GM18507 (cell line): ENCODE data around the gene FLOT1.

Experiments
- DNase-seq: peaks from one replicate; pipeline ENCODE4 v3.0.0; 2011; ENCODE audit warnings: low read depth; ENCODE audit not compliant: insufficient read length; ENCODE audit errors: extremely low spot score
- FAIRE-seq: peaks from 2 replicates; lab custom pipeline; 2011; peaks lifted over from hg19 to GRCh38; lab: Jason Lieb, UNC

The FLOT1 gene, protein sequence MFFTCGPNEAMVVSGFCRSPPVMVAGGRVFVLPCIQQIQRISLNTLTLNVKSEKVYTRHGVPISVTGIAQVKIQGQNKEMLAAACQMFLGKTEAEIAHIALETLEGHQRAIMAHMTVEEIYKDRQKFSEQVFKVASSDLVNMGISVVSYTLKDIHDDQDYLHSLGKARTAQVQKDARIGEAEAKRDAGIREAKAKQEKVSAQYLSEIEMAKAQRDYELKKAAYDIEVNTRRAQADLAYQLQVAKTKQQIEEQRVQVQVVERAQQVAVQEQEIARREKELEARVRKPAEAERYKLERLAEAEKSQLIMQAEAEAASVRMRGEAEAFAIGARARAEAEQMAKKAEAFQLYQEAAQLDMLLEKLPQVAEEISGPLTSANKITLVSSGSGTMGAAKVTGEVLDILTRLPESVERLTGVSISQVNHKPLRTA

DNA sequence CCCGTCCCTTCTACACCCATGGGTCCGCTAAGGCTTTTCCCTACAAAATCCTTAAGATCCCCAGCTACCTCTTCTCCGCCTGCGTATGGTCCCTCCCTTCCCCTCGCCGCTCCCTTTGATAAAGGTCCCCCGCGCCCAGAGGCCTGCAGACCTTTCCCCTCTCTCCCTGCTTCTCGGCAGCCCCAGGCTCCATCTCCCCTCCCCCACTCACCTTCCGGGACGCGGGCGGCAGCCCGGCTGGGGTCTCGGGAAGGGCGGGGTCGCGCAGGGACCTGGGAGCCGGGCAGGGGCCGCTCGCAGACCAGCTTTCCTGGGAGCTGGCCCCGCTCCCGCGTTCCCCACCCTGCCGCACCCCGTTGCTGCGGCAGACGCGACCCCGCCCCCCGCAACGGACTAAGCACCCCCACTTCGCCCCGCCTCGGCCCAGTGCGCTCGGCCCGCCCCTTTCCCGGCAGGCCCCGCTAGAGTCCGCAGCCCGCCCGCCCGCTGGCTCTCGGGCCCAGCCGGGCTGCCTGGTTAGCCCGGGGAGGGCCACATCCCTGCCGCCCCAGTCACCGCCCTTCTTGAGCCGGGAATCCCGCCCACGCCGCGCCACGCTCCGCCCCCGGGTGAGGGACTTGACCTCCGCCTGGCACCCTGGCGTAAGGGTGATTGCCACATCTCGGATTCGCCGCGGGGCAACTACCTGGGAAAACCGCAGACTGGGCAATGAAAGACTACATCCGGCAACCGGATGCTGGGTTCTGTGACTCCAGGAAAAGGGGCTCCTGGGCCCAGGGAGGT is at the start of gene FLOT1:
FLOT1 (minus strand) TSS at position 372 of the 783 bp plus-strand sequence. CDS start 498 bp downstream, outside the sequence.
- FAIRE-seq = peak; percentile 85
- peak; percentile 80 for DNase-seq

DNA sequence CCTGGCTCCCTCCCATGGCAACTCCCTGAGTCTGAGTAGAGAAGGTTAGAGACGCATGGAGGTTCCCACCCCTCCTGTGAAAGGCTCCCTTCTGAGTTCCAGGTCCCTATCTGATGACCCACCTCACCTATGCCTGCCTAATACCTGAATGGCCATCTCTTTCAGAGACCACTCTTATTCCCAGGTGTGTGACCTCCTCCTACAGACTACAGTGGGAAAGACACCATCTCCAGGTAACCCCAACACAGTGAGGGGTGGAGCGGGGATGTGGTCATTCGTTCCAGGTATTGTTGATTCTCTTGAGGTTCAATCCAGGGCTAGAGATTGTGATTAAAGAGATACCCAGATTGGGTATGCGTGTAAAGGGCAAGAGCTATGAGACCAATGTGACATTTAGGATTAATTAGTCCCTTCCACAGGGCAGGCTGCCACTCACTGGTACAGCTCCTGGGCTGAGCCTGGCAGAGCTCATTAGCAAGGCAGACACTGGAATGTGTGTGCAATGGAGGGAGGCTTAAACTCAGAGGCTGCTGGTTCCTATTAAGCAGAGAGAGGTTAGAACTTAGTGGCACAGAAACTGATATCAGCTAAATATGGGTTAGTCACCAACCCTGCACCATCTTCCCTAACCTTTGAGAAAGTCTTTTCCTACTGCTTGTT is 48.4 kb upstream of the FLOT1 start:
- FAIRE-seq = no peak

DNA sequence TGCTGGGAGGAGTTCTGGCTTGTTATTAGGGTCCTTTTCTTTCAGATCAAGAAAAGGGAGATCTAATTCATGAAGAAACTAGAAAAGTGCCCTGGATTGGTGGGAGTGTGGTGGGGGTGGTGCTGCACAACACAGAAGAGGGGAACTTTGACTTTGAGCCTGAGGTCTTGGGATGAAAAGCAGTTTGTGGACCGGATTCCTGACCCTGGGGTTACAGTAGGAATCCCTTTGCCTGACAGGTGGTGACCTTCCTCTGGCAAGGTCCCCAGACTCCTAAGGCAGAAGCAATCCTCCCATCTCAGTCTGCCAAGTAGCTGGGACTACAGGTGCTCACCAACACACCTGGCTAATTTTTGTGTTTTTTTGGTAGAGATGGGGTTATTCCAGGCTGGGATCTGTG is 47.1 kb upstream of the FLOT1 start:
- DNase-seq (no peak), FAIRE-seq (no peak)

More for the DNA sequence above, 48.4 kb upstream of the FLOT1 start:
- DNase-seq = no peak

DNA sequence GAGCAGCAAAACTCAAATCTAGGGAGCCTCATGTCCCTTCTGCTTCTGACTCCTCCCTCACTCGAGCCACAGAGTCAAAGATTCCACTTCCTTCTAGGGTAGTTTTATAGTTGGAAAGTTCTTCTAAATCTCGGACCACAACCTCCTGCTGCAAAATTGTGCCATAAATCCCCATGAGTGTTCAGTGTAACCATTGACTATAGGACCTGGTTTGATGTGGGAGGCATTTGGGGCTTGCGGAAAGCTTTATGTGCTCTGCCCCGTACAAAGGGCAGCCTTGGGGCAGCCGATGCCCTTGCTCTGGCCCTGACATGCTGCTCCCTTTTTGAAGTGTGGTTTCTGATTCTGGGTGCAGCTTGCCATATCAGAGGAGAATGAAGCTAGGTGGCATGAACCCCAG is 45.5 kb upstream of the FLOT1 start:
- DNase-seq = no peak
- FAIRE-seq = peak; percentile 35

DNA sequence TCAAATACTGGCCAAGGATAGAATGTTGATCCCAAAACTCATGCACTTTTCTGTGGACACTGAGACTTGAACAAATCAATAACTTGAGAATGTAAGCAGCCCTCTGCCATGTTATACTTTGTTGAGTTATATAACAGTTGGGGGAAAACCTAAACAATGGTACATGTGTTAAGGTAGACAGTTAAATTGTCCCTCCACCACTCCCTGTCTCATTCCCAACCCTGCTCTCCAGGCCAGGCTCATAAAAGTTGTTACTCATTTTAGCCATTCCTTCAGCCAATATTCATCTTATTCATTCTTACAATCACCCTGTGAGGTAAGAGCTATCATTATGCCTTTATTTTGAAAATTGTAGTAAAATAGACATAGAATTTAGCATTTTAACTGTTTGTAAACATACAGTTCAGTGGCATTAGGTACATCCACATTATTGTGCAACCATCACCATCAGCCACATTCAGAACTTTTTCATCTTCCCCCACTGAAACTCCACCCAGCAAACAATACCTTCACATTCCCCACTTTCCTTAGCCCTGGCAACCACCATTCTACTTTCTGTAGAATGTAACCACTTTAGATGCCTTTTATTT is 40.0 kb upstream of the FLOT1 start:
- DNase-seq = no peak

DNA sequence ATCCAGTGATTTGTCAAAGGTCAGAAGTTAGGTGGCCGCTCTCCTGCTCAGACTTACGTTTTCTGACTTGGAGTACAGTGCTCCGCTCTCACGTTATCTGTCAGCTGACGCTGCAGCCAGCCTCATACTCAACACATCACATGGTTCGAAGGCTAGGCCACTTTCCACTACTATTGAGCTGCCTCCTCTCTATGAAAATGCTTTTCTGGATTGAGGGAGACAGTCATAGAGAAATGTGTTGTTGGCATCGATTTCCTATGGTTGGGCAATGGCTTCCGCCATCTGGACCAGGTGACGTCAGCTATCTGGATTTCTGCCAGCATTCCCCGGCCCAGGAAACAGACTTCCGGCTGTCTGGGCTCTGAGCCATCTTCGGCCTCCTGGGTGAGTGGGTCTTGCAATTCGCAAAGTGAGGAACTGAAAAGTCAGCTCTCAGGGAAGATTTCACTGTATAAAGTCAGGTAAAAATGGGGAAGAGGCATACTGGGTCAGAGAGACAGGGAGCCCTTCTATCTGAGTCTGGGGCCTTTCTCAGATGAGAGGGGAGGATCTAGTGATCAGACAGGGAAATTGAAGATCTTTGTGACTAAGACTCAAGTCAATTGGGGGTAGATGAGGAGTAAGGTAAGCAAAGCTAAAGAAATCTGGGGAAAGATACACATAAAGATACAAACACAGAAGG is 39.4 kb upstream of the FLOT1 start:
- DNase-seq (no peak), FAIRE-seq (peak; percentile 91)

More for the DNA sequence above, 40.0 kb upstream of the FLOT1 start:
- no peak for FAIRE-seq

DNA sequence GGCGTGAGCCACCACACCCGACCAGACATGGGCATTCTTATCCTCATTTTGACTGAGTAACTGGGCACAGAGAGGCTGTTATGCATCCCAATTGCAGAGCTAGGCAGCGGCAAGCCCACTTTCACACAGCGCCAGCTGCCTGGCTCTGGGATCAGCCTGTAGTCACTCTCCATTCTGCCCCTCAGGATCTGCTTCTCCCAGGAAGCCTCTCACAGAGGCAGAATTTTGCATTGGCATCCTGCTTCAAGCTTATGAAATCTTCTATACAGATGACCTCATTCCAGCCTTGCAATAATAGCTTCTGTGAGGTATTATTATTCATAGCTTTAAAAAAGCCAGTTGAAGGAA is 38.9 kb upstream of the FLOT1 start:
- DNase-seq = no peak
- no peak for FAIRE-seq

DNA sequence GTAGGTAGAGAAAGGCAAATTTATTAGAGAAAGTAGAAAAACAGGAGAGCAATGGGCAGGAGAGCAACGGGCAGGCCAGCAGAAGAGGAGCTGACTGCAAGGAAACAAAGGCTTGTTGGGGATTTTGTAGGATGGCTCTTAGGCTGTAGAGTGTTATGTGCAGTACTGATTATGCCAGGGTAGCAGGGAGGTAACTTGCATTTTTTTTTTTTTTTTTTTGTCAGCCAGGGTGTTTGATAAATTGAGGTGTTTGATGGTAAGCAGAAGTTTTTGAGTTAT is 38.1 kb upstream of the FLOT1 start:
- no peak for FAIRE-seq

DNA sequence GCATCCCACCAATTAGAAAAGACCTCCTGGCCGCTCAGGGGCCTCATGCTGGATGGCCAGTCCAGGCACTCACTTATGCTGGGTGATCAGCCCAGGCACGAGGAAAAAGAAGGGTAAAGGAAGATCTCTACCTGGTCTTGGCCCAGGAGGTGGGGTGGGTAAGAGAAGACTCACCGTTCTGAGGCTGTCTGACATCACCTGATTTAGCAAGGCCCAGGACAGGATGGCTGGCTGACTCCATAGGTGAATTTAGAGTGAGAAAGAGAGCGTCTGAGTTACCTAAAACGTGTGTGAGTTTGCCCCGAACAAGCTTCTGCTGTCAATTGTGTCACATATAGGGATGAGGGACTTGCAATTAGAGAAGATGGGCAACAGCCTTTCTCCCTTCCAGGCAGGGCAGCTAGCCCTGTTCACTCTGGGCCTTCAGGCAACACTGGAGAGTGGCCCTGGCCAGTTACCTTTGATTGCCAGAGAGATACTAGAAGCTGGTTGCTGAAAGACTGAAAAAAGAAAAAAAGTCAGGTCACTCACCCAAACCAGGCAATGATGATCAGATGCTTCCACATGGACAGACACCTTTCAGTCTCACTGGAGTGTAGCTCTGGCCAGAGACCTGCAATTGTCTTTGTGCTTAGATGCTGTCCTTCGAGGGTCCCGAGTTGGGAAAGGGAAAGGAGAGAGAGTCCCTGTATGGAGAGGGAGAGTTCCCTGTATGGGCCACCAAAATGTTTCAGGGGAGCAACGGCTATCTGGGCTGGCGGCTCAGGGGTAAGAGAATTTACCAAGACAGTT is 37.6 kb upstream of the FLOT1 start:
- FAIRE-seq (no peak), DNase-seq (no peak)

More for the DNA sequence above, 38.1 kb upstream of the FLOT1 start:
- no peak for DNase-seq

DNA sequence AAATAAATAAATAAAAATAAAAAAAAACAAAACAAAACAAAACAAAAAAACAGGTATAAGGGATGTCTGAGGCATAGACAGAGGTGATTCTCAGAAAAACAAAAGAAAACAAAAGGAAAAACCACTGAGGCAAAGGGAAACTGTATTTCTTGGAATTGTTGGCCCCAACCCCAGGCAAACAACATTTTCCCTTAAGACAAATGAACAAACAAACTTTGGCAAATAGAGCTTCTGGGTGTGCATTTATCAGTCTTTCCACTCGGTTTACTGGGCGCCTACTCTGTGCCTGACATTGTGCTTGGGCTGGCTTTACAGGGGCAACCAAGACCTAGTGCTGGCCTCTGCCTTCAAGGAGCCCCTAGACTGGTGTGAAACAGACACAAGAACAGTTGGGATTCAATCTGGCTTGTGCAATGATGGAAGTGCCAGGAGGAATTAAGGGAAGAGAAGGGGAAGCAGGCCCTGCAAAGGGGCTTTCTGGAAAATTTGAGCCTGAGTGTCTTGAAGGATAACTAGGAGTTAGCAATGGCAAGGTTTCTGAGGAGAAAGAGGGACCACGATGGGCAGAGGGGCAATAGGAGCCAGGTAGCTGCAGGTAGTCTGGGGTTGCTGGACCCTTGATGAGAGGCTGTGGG is 35.6 kb upstream of the FLOT1 start:
- DNase-seq = no peak
- no peak for FAIRE-seq

DNA sequence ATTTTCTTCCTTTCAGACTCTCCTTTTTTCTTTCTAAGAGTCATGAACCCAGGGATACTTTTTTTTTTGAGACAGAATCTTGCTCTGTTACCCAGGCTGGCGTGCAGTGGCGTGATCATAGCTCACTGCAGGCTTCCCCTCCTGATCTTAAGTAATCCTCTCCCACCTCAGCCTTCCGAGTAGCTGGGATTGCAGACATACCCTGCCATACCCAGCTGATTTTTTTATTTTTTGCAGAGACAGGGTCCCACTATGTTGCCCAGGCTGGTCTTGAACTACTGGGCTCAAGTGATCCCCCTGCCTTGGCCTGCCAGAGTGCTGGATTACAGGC is 34.6 kb upstream of the FLOT1 start:
- no peak for DNase-seq
- FAIRE-seq = no peak

DNA sequence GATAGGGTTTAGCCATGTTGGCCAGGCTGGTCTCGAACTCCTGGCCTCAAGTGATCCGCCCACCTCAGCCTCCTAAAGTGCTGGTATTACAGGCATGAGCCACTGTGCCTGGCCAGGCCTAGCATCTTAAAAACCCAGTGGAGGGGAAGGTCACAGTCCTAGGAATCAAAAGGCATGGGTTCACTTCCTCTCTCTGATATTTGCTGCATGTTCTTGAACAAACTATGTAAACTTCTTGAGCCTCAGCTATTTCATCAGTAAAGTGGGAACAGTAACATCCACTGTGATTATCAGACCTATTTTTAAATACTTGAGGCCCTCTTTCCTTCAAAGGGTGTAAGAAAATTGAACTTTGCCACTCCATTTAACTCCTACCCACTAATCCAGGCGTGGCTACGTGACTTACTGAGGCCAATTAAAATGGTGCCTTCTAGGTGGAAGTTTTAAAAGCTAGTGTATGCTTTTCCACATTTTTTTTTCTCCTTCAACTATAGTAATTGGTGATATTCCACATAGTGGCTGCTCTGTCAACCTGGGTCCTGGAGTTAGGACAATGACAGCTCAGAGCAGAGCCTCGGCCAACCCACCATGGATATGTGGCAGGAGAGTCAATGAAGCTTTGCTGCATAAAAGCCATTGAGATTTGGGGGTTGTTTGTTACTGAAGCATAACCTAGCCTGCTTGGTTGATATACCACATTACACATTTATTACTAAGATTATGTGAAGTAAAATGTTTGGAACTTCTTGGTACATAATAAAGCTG is 34.1 kb upstream of the FLOT1 start:
- FAIRE-seq (no peak), DNase-seq (no peak)

DNA sequence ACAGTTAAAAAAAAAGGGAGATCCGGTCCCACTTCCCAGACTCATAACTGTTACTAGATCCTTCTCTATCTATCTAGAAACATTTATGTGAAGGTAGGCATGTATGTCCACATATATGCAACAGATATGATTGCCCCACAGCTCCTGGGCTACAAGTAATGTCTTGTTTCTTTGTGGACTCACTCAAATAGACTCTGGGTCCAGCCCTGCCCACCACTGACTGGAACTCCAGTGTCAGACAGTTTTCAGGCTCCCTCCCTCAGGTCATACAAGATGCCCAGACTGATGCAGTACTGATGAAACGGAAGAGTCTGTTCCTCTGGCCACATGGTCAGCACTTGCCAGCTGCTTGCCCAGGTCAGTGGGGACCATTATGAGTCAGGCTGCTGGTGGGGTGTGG is 32.6 kb upstream of the FLOT1 start:
- FAIRE-seq (no peak), DNase-seq (no peak)

DNA sequence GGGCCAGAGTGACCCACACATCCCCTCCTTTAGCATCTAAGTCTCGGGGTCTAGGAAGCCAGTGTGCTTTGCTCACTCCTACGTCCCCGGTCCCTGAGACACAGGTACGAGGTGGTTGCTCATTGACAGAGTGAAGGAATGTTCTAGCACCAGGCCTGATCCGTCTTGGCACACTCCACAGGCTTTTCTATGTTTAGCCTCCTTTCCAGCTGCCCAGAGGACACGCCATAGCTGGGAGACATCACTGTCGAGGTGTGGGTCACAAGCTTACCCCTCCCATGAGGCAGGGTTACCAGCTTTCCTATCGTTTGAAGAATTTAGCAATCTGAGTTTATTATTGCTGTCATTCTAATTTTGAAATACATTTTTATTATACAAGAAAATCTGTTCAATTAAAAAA is 32.2 kb upstream of the FLOT1 start:
- DNase-seq = no peak
- no peak for FAIRE-seq

DNA sequence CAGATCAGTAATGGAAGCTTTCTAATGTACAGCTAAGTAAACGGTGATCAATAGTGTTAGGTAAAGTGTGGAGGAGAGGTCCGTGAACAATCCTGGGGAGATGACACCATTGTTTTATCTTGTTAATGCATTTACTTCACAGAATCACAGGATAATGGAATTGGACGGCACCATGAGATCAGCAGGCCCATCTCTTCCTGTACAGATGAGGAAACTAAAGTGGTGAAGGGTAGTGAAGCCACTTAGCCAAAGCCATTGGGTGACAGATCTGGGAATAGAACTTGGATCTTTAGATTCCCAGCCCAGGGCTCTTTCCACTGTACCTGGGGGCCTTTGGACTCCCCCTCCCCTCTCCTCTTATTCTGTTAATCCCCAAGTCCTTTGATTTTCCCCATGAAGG is 28.1 kb upstream of the FLOT1 start:
- DNase-seq = no peak
- FAIRE-seq = no peak

DNA sequence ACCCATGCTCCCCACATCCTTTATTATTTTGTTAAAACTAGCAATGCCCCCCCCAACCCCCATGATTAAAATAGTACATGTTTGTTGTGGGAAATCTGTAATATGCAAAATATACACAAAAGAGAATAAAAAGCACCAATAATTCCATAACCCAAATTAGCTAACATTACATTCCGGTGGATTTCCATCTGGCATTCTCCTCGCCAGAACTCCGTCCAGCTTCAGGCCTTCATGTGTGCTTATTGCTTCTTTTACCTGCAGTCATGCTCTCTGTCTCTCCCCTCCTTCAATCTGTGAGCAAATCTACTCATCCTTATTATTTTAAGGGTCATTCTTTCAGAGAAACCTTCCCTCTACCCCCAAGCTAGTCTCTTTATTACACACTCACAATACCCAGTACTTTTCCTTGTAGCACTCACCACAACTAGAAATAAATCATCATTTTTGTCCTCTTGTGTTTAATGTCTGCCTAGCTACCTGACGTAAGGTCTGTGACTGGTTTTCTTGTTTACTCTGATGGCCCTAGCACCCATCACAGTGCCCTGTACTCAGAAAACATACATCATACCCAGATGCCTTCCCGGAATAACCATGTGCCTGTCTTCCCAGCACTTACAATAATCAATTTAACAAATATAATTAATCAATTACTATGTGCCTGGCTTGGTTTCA is 27.5 kb upstream of the FLOT1 start:
- DNase-seq (no peak), FAIRE-seq (no peak)

DNA sequence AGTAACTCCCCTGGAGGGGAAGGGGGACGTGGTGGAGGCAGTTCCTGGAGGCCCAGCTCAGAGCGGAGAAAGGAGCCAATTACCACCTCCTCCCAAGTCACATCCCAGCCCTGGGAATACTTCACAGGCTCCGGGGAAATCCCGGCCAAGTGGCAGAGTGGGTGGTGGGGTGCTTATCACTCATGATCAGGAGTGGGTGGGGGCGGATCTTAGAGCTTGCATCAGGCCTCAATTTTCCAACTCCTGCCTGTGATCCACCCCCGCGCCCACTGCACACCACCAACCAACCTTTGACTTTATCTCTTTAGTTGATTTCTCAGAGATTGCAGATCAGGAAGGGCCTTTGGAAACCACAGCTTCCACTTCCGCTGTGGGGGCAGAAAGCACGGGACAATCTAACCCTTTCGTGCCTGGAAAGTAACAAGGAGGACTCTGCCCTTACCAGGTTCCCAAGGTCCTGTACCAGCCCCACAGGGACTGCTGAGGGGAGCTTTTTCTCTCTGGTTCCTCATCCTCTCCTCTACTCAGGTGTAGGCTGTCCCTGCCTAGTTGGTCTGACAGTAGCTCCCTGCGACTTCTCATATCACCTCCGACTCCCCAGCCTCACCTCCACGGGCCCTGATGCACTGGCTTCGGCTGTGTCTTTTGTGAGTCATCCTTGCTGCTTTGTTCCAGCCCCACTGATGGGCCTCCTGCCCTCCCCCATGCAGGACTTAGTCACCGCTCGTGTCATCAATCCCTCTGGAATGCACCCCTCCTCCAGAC is 26.8 kb upstream of the FLOT1 start:
- DNase-seq (no peak), FAIRE-seq (peak; percentile 21)
